CMK (cell line): ENCODE data around the gene SMYD2.
A peak's percentile ranks its signal among the peaks of the same experiment; 100 is the strongest.

Experiments
- DNase-seq: peaks from one replicate; pipeline ENCODE4 v3.0.0-alpha.2; 2010; ENCODE audit warnings: low read depth

The SMYD2 gene

DNA sequence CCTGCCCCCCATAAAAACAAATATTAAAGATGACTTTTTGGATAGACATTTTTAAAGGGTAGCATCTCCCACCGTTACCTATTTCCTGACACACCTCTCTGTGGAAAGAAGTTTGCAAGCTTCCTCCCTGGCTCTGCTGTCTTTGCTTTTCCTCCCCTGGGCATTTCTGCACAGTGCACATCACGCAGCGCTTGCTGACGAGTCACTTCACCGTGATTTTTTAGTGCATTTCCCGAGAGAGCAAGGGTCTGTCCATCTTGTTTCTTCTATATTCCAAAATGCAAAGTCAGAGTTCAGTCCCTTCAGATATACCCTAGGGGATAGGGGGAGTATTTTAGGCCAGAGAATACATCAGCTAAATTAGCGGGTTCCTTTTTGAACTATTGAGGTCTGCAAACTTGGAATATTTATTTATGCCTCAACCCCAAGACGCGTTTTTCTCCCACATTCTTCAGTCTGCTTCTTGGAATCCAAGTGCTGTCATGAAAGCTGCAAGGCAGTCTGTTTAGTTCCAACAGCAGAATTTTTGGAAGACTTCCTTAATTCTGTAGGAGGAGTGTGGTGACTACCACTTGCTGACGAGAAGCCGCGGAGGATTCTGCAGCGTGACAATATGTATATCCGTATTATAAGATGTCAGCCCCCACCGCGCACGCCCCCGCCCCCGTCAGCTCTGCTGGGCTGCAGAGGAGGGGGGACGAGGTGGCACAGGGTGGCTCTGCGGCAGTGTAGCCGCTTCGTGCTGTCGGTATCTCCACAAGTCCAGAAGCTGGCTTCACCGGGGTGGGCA, 22.4 kb downstream of the SMYD2 start:
- DNase-seq = no peak

DNA sequence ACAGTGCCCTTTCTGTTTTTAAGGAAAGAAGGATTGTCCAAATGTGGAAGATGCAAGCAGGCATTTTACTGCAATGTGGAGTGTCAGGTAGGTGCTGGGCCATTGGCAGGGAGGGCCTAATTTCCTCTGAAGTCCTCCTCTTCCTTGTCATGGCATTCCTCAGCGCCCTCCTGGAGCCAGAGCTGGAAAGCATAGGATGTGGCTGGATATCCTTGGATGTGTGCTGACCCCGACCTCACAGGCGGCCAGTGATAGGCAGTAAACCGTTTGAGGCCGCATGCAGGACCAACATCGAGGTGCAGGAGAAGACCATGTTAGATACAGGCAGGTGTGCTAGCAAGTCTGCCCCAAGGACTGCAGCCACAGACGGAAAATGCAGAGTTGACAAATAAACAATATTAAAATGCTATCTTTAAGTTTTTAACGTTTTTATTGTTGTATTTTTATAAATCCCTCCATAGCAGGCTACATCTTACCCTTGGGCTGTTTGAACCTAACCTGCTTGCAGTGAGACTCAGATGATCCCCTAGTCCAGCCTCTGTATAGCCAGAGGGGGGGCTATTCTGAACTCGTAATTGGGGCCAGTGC, 24.3 kb downstream of the SMYD2 start:
- DNase-seq = no peak

DNA sequence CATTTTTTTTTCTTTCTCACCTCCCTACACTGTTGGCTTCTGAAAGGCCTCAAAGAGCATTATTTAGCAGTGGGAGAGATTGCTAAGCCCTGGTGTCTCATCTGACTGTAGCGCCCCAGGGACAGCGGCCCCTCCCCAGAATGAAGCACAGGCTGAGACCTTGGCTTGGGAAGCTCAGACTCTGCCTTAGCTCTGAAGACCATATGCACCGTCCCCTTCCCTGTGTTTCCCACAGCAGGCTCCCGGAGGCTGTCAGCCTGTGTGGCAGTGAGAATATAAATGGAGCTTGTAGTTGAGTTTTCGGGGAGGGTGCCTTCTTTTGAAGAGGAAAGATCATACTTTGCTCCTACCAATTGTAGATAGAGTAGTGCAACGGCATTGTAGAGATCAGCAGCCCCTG, 25.3 kb downstream of the SMYD2 start:
- DNase-seq = no peak

DNA sequence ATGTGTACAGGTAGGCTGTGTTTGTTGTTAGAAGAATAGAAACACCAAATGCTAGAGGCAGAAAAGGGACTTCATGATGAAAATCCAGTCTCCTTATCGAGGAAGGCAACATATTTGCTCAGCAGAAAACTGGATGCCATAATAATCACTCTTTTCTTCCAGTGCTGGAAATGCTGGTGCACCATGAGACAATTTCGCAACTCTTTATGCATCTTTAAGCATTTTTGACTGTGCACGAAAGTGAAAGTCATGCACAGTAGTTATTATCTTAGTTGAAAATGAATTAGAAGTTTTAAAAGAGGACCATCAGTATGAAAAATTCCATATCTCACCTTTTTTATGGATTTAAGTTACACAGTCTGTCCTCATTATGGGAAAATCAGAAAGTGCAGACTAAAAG, 29.1 kb downstream of the SMYD2 start:
- no peak for DNase-seq

DNA sequence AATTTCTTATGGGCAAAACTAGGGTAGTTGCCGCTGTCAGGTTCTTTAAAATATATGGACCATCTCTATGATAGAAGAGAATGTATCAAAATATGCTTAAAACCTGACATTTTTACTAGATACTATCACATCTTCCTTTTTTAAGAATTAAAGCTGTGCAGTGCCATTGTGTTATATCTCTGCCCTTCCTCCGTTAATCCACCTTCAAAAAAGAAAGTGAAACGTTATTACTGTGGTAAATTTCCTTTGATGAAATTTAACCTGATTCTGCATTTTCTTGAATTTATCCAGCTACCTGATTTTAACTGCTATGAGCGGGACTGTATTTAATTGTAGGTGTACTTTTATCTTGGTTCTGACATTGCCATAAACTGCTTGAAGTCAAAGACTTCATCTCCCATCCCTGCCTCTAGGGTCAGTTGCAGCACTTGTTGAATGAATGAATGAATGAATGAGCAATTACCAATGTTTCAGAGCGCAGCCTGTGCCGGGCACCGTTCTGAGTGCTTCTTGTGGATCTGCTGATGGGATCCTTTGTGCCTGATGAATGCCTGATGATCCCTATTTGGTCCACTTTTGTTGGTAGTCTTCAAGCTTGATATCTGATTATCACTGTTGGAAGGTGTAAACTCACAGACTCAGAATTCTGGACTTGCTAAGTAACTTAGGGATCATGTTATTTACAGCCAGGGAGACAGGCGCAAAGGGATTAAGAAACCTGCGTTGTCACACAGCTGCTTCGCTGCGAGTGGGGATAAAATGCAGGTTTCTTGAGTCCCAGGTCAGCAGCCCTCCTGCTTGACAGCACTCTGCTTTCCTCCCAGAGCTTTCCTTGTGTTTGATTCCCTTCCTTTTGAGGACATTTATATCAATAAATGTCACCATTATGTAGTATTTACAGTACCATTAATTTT, 30.1 kb downstream of the SMYD2 start:
- no peak for DNase-seq

DNA sequence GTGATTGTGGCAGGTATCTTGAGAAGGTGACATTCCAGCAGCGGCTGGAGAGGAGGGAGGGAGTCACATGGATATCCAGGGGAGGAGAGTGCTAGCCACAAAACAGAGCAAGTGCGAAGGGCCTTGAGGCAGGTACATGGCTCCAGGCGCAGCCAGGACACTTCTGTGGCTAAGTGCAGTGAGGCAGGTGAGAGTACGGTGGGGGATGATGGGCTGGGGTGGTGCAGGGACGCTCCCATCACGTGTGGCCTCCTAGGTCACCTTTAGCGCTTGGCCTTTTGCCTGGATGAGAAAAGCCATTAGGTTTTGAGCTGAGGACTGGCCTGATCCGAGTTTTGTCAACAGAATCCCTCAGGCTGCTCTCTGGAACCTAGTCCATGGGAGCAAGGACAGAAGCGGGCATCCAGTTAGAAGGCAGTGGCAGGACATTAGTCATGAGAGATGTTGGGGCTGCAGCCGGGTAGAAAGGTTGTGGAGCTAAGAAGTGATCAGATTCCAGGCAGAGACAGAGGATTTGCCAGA, 31.6 kb downstream of the SMYD2 start:
- no peak for DNase-seq

DNA sequence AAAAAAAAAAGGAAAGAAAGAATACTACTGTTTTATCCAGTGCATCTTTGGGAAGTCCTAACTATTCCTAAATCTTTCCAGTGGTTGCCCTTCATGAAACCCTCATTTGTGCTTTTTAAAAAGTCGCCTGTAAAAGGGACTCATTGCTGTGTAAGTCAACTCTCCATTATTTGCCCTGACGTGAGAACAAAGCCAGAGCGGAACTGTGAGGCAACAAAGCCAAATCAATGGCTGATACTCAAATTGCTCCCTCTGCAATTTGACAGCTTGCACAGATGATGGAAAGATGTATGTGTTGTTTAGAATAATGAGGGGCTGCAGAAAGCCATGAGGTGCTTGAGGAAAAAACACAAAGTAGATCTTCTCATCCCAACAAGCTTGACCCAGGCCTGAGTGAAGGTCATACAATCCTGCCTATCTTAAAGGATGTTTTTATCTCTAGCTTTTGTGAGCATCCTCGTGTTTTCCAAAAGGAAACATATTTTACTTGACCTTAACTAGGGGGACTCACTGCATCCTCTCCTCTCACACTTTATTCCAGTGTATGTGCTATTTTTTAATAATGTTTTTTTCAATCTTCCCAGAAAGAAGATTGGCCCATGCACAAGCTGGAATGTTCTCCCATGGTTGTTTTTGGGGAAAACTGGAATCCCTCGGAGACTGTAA, 33.4 kb downstream of the SMYD2 start:
- DNase-seq = no peak

DNA sequence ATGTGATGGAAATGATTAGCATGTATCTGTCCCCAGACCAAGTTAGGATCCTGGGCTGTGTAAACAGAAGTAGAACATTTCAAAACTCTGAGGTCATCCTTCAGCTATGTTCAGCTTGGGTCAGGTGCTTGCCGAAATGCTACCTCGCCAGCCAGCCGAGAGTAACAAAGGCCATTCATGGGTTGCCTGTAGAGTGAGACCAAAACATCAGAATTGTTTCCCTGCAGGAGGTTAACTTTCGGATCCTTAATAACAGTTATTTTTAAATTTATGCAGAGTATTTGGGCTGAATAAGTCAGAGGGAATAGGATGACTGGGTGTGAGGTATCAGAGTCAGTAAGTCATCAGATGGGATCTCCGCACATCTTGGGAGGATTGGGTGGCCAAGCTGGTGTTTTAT, 35.6 kb downstream of the SMYD2 start:
- DNase-seq = no peak

DNA sequence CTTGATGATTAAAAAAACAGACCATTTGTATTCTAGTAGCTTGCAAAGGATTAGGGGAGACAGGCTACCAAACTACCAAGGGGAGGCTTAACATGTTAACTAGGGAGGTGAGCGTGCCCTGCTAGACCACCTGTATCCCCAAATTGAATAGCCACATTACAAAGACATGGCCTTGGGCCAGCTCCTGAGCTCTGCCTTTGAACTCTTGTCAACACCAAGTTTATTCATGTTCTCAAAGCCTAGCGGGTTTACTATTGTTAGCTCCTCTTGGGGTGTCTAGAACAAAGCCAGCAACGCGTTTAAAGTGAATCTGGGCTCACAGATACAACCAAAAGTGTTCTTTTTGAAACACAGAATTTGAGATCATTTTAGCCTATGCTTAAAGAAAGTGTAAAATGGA, 36.3 kb downstream of the SMYD2 start:
- DNase-seq = no peak

DNA sequence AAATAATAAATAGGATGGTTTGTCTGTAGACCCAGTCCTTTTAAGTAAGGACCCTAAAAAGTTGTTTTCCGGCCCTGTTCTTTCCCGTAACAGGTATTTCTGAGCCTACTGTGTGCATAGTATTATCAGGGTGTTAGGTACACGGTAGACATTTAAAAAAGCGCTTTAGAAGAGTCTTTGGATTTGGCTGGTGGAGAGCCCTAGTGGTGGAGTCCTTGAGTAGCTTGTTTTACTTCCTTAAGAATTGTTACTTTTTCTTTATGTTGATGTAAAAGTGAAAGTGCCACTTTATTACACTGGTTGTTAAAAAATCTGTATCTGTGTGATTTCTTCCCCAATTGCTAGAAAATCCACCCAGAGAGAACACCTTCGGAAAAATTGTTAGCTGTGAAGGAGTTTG, 36.8 kb downstream of the SMYD2 start:
- DNase-seq = no peak

DNA sequence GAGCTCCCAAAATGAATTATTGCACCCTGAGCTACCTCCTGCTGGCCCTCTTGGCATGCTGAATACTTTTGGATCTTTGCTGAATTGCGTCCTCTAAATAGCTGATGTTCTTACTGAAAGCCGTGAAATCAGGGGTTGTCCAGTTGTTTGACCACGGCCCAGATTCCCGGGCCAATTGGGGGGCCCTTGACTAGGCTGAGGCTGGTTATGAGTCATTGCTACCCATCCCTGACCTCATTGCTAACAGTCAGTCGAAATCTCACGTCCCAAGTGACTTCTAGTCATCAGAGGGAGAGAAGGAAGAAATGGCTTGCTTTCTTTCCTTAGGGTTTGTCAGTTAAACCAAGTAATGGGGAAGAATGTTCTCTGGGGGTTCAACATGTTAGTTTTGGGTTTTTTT, 37.4 kb downstream of the SMYD2 start:
- no peak for DNase-seq

DNA sequence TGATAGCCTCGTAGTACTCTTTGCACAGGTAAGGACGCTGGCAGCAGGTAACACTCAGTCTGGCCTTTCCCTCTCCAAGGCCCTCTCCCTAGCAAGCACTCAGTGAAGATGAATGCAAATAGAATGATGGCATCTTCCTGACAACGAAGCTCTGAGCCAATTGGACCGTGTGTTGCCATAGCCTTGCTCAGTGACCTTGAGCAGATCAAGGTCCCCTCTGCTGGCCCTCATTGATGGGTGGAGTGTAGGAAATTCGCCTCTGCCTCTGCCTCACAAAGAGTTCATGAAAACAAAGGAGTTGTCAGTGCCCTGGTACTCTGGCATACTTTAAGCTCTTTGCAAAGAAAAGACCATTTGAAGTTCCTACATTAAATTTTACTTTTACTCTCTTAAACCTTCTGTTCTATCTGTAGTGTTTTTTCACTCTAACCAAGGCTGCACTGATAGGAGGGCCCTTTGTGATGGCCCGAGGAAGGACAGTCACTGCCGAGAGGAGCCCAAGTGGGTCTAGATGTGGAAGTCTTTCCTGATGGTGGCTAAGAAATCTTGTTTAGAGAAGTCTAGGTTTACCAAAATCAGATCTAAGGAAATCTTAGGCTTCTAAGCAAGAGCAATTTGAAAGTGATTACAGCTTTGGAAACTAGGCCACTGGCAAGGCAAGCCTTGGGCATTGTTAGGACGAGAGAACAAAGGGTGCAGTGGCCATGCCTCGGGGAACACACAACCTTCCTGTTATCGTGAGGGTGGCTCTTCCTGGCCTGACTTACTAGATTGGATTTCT, 38.2 kb downstream of the SMYD2 start:
- DNase-seq = no peak

DNA sequence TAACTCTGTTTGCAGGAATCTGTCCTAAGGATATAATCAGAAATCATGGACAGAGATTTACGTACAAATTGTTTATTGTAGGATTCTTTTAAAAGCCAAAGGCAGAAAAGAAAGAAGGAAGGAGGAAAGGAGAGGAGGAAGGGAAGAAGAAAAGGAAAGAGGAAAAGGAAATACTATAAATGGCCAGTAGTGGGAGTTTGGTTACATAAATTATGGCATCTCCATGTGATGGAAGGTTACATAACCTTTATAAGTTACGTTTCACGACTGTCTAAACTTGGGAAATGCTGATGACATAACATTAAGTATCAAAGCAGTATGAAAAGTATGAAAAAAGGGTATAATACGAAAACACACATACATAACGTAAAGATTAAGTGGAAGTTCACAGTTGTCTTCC, 39.0 kb downstream of the SMYD2 start:
- DNase-seq = no peak

DNA sequence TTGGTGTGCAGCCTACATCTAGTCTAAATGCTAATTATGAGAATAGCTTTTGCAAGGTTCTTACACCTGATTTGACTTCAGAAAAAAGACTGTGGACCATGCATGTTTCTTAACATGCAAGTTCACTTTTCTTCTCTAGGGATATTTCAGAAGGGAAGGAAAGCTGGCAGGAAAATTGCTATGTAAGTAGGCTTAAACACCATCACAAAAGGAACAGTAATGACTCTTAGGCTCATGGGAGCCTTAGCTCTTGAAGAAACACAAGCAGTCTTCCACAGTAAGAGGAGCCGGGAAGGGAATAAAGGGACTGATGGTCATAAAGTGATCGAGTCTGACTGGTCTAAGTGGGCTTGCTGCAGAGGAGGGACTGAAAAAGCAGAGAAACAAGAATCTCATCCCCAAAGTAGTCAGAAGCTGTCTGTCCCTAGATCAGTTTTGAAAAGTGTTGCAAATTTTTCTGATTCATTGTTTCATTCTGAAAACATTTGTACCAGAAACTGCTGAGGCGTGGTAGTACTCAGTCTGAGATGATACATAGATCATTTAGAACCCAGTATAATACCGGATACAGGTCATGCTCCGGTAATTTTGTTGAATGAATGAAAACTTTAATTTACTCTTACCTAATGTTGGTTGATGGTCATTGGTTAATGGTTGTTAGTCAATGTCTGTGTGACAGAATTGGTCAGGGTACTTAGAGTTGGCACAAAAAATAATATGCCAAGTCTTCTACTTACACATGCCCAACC, 40.9 kb downstream of the SMYD2 start:
- DNase-seq = no peak

DNA sequence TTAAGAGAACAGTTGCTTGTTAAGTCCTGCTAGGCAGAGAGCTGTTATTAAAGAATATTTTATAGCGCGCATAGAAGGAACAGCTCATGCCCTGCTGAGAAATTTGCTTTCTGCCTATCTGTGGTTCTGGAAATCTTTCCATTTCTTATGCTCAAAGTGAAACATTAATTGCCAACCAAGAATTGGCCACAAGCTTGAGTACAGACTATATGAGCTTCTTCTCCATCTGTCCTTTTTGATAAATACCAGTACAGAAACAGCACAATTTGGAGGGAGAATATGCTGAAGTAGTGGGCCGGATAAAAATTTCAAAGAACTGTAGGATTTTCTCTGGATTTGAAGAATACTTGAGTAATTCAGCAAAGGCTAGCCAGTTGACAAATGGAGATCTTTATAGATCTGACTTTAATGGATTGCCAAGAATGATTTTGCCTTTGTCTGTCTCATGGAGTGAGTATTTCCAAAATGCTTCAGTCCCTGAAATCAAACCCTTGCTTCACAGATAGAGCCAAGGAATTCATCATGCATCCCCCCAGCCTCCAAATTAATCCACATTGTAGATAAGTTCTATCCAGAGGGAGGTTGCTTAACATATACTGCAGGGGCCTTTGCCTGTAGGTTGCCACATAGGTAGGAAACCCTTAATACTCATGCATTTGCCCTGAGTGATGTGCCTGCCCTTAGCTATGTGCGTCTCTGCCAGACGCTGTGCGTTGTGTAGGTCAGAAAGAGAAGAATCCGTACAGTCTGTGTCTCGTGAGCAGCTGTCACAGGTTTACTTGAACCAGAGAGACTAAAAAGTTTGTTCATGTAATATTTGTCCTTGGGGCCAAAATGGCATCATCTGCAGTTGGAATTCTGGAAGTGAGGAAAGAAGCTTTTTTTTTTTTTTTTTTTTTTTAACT, 44.2 kb downstream of the SMYD2 start:
- no peak for DNase-seq

DNA sequence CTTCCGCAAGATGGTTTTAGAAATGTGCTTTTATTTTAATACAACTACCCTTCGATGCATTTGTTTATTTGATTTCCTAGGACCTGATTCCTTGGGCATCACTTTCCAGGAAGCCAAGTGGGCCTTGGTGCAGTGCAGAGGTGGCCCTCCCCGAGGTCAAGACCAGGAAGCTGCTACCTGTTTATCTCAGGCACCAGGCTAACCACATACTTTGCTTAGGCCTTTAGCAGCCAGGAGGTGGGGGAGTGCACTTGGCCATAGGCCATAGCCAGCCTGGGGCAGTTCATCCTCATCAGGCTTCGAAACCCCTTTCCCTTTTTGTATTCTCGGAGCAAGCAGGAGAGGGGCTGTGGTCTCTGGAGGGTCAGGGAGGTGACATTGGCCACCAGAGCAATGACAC, 45.4 kb downstream of the SMYD2 start:
- peak; percentile 32 for DNase-seq

DNA sequence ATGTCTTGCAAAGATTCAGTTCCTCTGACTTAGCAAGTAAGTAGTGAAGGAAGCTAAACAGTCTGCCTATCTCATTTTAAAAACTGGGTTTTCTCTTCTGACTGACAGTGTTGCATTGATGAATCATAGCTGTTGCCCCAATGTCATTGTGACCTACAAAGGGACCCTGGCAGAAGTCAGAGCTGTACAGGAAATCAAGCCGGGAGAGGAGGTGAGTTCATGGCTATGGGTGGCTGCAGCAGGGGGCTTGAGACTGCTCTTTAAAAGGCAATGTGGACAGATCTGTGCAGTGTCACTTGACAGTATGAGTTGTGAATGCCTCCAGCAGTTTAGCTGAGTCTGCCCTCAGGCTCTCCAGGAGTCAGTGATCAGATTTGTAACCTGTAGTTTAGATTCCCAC, 46.6 kb downstream of the SMYD2 start:
- no peak for DNase-seq

DNA sequence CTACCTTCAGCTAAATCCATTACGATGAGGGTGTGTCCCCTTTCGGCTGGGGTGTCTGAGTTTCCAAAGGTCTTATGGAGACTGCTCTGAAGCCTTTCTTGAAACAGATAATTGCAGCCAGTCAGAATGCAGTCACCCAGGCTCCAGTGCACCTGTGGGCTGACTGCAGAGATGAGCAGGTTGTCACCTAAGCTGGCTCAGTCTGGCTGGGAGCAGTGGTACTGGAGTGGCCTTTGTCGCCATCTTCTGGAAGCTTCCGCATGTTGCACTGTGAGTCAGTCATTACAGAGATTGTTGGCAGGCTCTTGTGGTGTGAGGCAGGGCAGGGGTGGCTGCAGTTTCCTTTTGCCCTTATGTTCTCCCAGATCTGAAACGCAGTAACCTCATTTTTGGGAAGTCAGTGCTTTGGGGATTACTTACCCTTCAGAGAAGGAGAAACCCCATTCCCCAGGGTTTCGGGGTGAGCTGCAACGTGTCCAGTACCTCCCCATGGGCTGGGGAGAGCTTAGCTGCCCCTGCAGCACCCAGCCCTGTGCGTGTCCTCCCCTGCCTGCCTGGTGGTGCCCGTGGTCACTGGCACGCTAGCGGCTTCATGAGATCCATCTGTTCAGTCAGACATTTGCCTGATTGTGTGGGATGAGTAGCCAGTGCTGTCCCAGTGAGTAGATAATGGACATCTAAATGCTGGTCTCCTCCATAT, 48.0 kb downstream of the SMYD2 start:
- DNase-seq = peak; percentile 44
